ENCODE data around the gene USP37. TPM values are rescaled to one million over a fixed set of nuclear protein-coding genes. Genes with fewer than 3 reads are reported as not detected.

Gene USP37
- total and polyA plus RNA-seq, 2 of the 13 experiments (the other 11 are each of a cell fraction or from before 2014, with no cell fraction given): 6.5 to 30.6 TPM

- TF ChIP-seq HOXD1 (CRISPR knock-in tag; IDR thresholded peaks at IDR 0.05) (peak; percentile 61), POGK (CRISPR knock-in tag; conservative IDR thresholded peaks at IDR 0.05) (0 out of 2 replicates have a peak, but pooled peaks have one; percentile 72), HNF4A (CRISPR knock-in tag; IDR thresholded peaks at IDR 0.05) (peak; percentile 89), ZNF576 (CRISPR knock-in tag; IDR thresholded peaks at IDR 0.05) (peak; percentile 97), ZNF44 (CRISPR knock-in tag; IDR thresholded peaks at IDR 0.05) (no peak), ZNF646 (CRISPR knock-in tag; IDR thresholded peaks at IDR 0.05) (peak; percentile 67; the same call in 1 of the 2 replicates), ZEB1 (IDR thresholded peaks at IDR 0.05; ENCODE audit: insufficient replicate concordance, low read depth) (peak; percentile 64), TBX3 (IDR thresholded peaks at IDR 0.05; ENCODE audit: borderline replicate concordance) (peak; percentile 88), ZNF605 (CRISPR knock-in tag; IDR thresholded peaks at IDR 0.05) (peak; percentile 99), ZNF331 (CRISPR knock-in tag; IDR thresholded peaks at IDR 0.05) (peak; percentile 70; the same call in 1 of the 2 replicates), YY1 (IDR thresholded peaks at IDR 0.05; ENCODE audit: insufficient read depth, insufficient replicate concordance, low read depth, low read length) (peak; percentile 85), NFATC3 (CRISPR knock-in tag; IDR thresholded peaks at IDR 0.05) (peak; percentile 96)
- TF ChIP-seq, protein P1, sequence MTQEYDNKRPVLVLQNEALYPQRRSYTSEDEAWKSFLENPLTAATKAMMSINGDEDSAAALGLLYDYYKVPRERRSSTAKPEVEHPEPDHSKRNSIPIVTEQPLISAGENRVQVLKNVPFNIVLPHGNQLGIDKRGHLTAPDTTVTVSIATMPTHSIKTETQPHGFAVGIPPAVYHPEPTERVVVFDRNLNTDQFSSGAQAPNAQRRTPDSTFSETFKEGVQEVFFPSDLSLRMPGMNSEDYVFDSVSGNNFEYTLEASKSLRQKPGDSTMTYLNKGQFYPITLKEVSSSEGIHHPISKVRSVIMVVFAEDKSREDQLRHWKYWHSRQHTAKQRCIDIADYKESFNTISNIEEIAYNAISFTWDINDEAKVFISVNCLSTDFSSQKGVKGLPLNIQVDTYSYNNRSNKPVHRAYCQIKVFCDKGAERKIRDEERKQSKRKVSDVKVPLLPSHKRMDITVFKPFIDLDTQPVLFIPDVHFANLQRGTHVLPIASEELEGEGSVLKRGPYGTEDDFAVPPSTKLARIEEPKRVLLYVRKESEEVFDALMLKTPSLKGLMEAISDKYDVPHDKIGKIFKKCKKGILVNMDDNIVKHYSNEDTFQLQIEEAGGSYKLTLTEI (CRISPR knock-in tag; conservative IDR thresholded peaks at IDR 0.05): no peak; the same call in 1 of the 2 replicates
- TF ChIP-seq, protein P2, sequence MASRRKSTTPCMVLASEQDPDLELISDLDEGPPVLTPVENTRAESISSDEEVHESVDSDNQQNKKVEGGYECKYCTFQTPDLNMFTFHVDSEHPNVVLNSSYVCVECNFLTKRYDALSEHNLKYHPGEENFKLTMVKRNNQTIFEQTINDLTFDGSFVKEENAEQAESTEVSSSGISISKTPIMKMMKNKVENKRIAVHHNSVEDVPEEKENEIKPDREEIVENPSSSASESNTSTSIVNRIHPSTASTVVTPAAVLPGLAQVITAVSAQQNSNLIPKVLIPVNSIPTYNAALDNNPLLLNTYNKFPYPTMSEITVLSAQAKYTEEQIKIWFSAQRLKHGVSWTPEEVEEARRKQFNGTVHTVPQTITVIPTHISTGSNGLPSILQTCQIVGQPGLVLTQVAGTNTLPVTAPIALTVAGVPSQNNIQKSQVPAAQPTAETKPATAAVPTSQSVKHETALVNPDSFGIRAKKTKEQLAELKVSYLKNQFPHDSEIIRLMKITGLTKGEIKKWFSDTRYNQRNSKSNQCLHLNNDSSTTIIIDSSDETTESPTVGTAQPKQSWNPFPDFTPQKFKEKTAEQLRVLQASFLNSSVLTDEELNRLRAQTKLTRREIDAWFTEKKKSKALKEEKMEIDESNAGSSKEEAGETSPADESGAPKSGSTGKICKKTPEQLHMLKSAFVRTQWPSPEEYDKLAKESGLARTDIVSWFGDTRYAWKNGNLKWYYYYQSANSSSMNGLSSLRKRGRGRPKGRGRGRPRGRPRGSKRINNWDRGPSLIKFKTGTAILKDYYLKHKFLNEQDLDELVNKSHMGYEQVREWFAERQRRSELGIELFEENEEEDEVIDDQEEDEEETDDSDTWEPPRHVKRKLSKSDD (CRISPR knock-in tag; IDR thresholded peaks at IDR 0.05; ENCODE audit: low read depth): peak; percentile 86
These were observed at the start of gene USP37, which contains the start of gene CNOT9 (continued) for GRCh38 chr2:218568190-218569037.

Measured in HepG2 (cell line).